ENCODE measurements around the gene CLEC16A.

Gene CLEC16A

GRCh38 chr16:11107780-11108465 is 163.6 kb downstream of the CLEC16A start:
- DNase-seq, result no peak

- DNase-seq, result no peak
Observed at GRCh38 chr16:11108466-11108805, 164.1 kb downstream of the CLEC16A start.

- no peak for DNase-seq
Observed at GRCh38 chr16:11109566-11109965, 165.2 kb downstream of the CLEC16A start.

- DNase-seq, result no peak
Observed at GRCh38 chr16:11111150-11111549, 166.8 kb downstream of the CLEC16A start.

- DNase-seq, result no peak
Observed at GRCh38 chr16:11111856-11112634, 167.7 kb downstream of the CLEC16A start.

- no peak for DNase-seq
Observed at GRCh38 chr16:11112723-11113348, 168.5 kb downstream of the CLEC16A start.

- no peak for DNase-seq
Observed at GRCh38 chr16:11114366-11115164, 170.2 kb downstream of the CLEC16A start.

- DNase-seq, result no peak
Observed at GRCh38 chr16:11117576-11118211, 173.3 kb downstream of the CLEC16A start.

GRCh38 chr16:11118479-11118878 is 174.1 kb downstream of the CLEC16A start:
- no peak for DNase-seq

- DNase-seq, result no peak
Observed at GRCh38 chr16:11121083-11121608, 176.8 kb downstream of the CLEC16A start.

GRCh38 chr16:11121914-11122692 is 177.7 kb downstream of the CLEC16A start:
- DNase-seq, result no peak

- DNase-seq, result no peak
Observed at GRCh38 chr16:11123666-11124065, 179.3 kb downstream of the CLEC16A start.

GRCh38 chr16:11125936-11126335 is 181.6 kb downstream of the CLEC16A start:
- DNase-seq, result no peak

GRCh38 chr16:11126399-11127054 is 182.2 kb downstream of the CLEC16A start:
- DNase-seq, result no peak

- DNase-seq, result no peak
Observed at GRCh38 chr16:11127610-11128195, 183.3 kb downstream of the CLEC16A start.

GRCh38 chr16:11128211-11129141 is 184.1 kb downstream of the CLEC16A start:
- no peak for DNase-seq

- DNase-seq, result no peak
Observed at GRCh38 chr16:11129378-11129781, 185.0 kb downstream of the CLEC16A start.

GRCh38 chr16:11130978-11131665 is 186.8 kb downstream of the CLEC16A start:
- no peak for DNase-seq

GRCh38 chr16:11131706-11132105 is 187.3 kb downstream of the CLEC16A start:
- no peak for DNase-seq
